Ishikawa (cell line): ENCODE measurements around the gene HOXC11.
A peak's percentile ranks its signal among the peaks of the same experiment; 100 is the strongest.

Experiments used
- CEBPB ChIP-seq: IDR thresholded peaks from 2 replicates; pipeline ENCODE4 v1.6.1; 2012
- EP300 ChIP-seq: IDR thresholded peaks from 2 replicates; pipeline ENCODE4 v1.6.1; 2012; ENCODE audit warnings: borderline replicate concordance
- MAX ChIP-seq: IDR thresholded peaks from 2 replicates; pipeline ENCODE4 v1.6.1; 2012
- RAD21 ChIP-seq: IDR thresholded peaks from 2 replicates; pipeline ENCODE4 v1.6.1; 2012; ENCODE audit warnings: low read depth
- REST ChIP-seq: IDR thresholded peaks from 2 replicates; pipeline ENCODE4 v1.6.1; 2012; ENCODE audit warnings: low read depth, mild to moderate bottlenecking
- TAF1 ChIP-seq: IDR thresholded peaks from 2 replicates; pipeline ENCODE4 v1.6.1; 2012; ENCODE audit warnings: low read depth, mild to moderate bottlenecking
- TCF12 ChIP-seq: IDR thresholded peaks from 2 replicates; pipeline ENCODE4 v1.6.1; 2012; ENCODE audit warnings: low read depth
- YY1 ChIP-seq: IDR thresholded peaks from 2 replicates; pipeline ENCODE4 v1.6.1; 2012; ENCODE audit warnings: low read depth

GRCh38 chr12:53985994-53986685 lies 13.2 kb downstream of the HOXC11 start:
- TF ChIP-seq RAD21, result no peak
- no peak for TF ChIP-seq REST
- TF ChIP-seq CEBPB, result no peak
- TF ChIP-seq YY1, result no peak
- peak; percentile 50; the same call in 1 of the 2 replicates for TF ChIP-seq MAX
- TF ChIP-seq TCF12, result no peak
- TF ChIP-seq TAF1, result no peak
- no peak for TF ChIP-seq EP300
